Activated CD8-positive, alpha-beta T cell treated with anti-CD3 and anti-CD28 coated beads, Interleukin-2, amount 10 ng/mL, durations not matched to agents 7 days and 5 days (primary cell): ENCODE results near the gene INO80B. TPM values are rescaled to one million over a fixed set of nuclear protein-coding genes. Genes with fewer than 3 reads are reported as not detected.

Experiments
- ATAC-seq: fragments of 150-1000 bp; cut with Tn5 transposase; one replicate; pipeline ENCODE4 v1.10.0; 2021; ENCODE audit warnings: moderate library complexity
- CTCF ChIA-PET: fragments of 350-600 bp; sonication (Branson Sonifier 250); formaldehyde crosslinking; loops from one replicate; lab custom pipeline; 2021; ENCODE audit warnings: antibody characterized with exemption; lab: Charles Lee
- POLR2A ChIA-PET: fragments of 350-600 bp; sonication (Branson Sonifier 250); formaldehyde crosslinking; loops from one replicate; lab custom pipeline; 2021; ENCODE audit warnings: antibody characterized with exemption; lab: Charles Lee
- DNase-seq: peaks from one replicate; pipeline ENCODE4 v3.0.0-alpha.2; 2020
- H3K27ac Mint-ChIP-seq: one replicate; pipeline ENCODE4 v1.8.0; 2021; ENCODE audit warnings: mild to moderate bottlenecking, mixed read lengths
- H3K27me3 Mint-ChIP-seq: one replicate; pipeline ENCODE4 v1.8.0; 2021; ENCODE audit warnings: low read depth, mixed read lengths
- H3K36me3 Mint-ChIP-seq: one replicate; pipeline ENCODE4 v1.8.0; 2021; ENCODE audit warnings: low read depth, mixed read lengths
- H3K4me1 Mint-ChIP-seq: one replicate; pipeline ENCODE4 v1.8.0; 2021; ENCODE audit warnings: low read depth, mixed read lengths
- H3K4me3 Mint-ChIP-seq: one replicate; pipeline ENCODE4 v1.8.0; 2021; ENCODE audit warnings: mild to moderate bottlenecking, mixed read lengths
- H3K9me3 Mint-ChIP-seq: one replicate; pipeline ENCODE4 v1.8.0; 2022; ENCODE audit warnings: mixed read lengths; ENCODE audit not compliant: insufficient read depth
- total RNA-seq, 2 experiments: library from RNA; stranded (reverse); gene quantifications; one replicate each; pipeline ENCODE4 v1.2.3, GENCODE V29; 2021

The INO80B gene
- total RNA-seq, 2 experiments from 2014 or later, result 25.7 to 29.1 TPM

DNA sequence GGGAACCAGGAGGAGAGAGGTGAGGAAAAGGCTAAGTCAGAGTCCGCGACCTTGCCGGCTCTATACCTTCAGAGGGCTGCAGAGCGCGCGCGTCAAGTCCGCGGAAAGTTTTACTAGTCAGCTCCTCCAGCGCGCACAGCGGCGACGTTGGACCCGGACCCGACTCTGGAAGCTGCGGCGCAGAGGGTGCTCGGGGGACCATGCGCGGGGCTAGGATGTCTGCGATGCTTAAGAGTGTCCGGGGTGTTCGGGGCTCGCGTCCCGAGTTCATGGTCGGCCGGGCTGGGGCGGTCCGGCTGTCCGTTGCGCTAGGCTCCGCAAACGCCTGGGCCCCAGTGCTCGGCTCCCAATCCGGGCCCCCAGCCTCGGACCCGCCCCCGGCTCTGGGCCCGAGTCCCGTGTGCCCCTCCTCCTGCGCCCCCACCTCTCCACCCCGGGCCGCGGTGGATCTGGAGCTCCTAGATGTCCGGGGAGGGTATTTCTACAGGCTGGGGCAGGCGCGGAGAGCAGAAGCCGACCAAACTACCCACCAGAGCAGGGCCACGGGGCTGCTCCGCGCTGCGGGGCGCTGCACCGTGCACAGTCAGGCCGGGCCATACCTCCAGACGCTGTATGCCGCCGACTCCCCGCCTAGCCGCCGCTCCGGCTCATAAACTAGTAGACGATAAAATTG, 44.5 kb downstream of the INO80B start, which contains the start of gene LBX2:
LBX2 (minus strand) TSS at position 337 of the 673 bp plus-strand sequence; CDS start at position 271, 66 bp downstream.
- ChIA-PET CTCF (interaction anchor here (0.7 to 6.4 kb wide), 9 partner anchors 8 to 88 kb away, joined by 3 to 28 read pairs (median 5); partner anchors contain the start of genes AUP1, CCDC142, MRPL53 and PCGF1), POLR2A (interaction anchor here (1.0 to 1.5 kb wide), 6 partner anchors 9 to 32 kb away, joined by 3 to 6 read pairs (median 4); partner anchors contain the start of genes AUP1, HTRA2 and MRPL53)
- peak; percentile 34 for ATAC-seq
- Mint-ChIP-seq H3K4me1 (peaks cover 51% of the 10 kb centered on the region), H3K4me3 (peak within 1 kb of the TSS; percentile 80), H3K36me3 (peaks cover 18% of the 10 kb centered on the region), H3K27me3 (peaks cover 41% of the 10 kb centered on the region), H3K27ac (peak within 1 kb of the TSS; percentile 83), H3K9me3 (no peaks in the 10 kb centered on the region)
- DNase-seq, result peak; percentile 47

DNA sequence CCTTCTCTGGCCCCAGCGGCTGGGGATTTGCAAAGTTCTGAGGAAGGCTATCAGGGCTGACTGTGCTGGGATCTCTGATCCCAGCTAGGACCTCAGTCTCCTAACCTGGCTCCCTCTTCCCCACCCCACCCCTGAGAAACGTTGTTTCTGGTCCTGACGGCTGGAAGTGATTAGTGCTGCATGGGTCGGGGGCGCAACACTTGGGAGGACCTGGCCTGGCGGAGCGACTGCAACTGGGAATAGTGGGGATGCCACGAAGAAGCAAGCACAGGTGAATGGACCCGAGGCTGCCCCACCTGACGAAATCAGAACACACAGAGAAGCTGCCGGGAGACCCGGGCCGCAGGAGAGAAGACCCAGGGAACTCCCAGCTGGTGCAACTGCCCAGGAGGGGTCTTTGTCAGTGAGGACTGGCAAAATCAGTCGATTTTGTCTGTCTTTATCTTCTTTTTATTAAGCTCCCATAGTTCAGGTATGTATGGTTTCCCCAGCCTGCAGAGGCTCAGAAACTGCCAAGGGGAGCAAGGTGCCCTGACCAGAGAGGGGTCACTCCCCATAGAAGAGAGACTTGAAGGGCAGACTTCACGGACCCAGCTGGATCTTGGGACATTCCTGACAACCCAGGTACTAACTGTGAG, 45.2 kb downstream of the INO80B start:
- H3K9me3 Mint-ChIP-seq, result no peaks in the 10 kb centered on the region
- H3K4me1 Mint-ChIP-seq, result peaks cover 57% of the 10 kb centered on the region
- ATAC-seq (no peak), DNase-seq (no peak)
- ChIA-PET CTCF (interaction anchor here (1.0 to 6.4 kb wide), 7 partner anchors 16 to 87 kb away, joined by 3 to 28 read pairs (median 5); partner anchors contain the start of genes CCDC142, MRPL53 and TTC31), POLR2A (interaction anchor here (0.6 to 1.5 kb wide), 4 partner anchors 28 to 82 kb away, joined by 3 to 6 read pairs (median 4); partner anchors contain the start of genes AUP1, HTRA2 and MRPL53)
- peaks cover 41% of the 10 kb centered on the region for H3K27me3 Mint-ChIP-seq
- H3K4me3 Mint-ChIP-seq, result no peak overlapping the region
- peaks cover 24% of the 10 kb centered on the region for H3K36me3 Mint-ChIP-seq
- H3K27ac Mint-ChIP-seq, result no peak overlapping the region

DNA sequence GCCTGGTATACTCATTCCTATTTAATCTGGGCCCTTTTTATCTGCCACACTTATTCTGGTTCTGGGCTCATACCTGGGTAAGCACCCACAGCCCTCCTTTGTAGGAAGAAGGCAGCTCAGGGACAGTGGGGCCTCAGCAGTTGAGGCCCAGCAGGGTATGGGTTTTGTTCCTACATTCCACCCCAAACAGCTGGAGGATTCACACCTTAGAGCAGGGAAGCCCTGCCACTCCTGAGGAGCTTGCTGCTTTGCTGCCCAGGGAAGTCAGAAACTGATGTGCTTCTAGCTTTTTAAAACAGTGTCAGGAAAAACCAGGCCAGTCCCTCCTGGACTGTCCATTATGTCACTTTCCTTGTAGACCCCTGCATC, 45.7 kb downstream of the INO80B start:
- H3K9me3 Mint-ChIP-seq, result no peaks in the 10 kb centered on the region
- H3K27ac Mint-ChIP-seq, result no peak overlapping the region
- ChIA-PET CTCF (interaction anchor here (1.0 to 6.4 kb wide), 7 partner anchors 16 to 86 kb away, joined by 3 to 28 read pairs (median 5); partner anchors contain the start of genes CCDC142, MRPL53 and TTC31), POLR2A (interaction anchor here (0.6 to 1.5 kb wide), 5 partner anchors 9 to 82 kb away, joined by 3 to 6 read pairs (median 3); partner anchors contain the start of gene MRPL53)
- H3K4me3 Mint-ChIP-seq, result no peak overlapping the region
- H3K27me3 Mint-ChIP-seq, result peaks cover 41% of the 10 kb centered on the region
- no peak for DNase-seq
- peaks cover 29% of the 10 kb centered on the region for H3K36me3 Mint-ChIP-seq
- ATAC-seq, result no peak
- peaks cover 62% of the 10 kb centered on the region for H3K4me1 Mint-ChIP-seq

DNA sequence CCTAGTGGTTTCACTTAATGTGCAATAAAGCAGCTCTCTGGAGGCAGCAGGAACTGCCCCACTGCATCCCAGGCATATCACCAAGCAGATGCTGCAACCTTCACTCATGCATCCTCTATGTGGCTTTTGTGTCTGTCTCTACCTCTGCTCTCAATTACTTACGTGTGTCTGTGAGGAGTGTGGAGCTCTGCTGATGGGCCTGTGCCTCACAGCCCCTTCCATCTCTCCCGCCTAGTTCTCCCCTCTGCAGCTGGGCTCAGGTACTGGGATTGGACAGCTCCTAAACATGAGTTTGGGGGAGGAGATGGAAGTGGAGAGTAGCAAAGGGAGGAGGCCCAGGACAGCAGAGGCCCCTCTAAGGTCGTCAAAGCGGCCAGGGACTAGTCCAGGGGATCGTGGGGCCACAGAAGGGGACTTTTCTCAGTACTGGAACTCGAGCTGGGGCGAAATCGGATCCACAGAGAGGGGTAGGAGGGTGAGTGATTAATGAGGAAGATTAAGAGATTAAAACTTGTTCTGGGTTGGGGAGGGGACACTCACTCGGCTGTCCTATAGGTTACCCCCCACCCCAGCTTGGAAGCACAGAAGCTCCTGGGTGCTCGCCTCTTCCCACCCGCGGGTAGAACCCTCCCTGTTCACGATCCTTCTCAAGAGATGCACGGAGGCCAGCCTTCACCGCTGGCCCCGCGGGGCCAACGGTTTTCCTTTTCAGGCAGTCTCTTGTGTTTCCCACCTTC, 46.6 kb downstream of the INO80B start:
- no peak for ATAC-seq
- Mint-ChIP-seq H3K4me1 (peaks cover 68% of the 10 kb centered on the region), H3K36me3 (peaks cover 34% of the 10 kb centered on the region), H3K4me3 (peak overlapping the region; percentile 79), H3K27me3 (peaks cover 41% of the 10 kb centered on the region), H3K27ac (no peak overlapping the region), H3K9me3 (no peaks in the 10 kb centered on the region)
- CTCF ChIA-PET, result interaction anchor here (1.3 to 6.4 kb wide), 5 partner anchors 15 to 85 kb away, joined by 3 to 28 read pairs (median 18); partner anchors contain the start of genes CCDC142, MRPL53 and TTC31
- POLR2A ChIA-PET, result interaction anchor here (1.2 to 1.5 kb wide), 2 partner anchors 8 to 30 kb away, joined by 3 to 6 read pairs; no protein-coding TSS in a partner anchor
- DNase-seq, result no peak

DNA sequence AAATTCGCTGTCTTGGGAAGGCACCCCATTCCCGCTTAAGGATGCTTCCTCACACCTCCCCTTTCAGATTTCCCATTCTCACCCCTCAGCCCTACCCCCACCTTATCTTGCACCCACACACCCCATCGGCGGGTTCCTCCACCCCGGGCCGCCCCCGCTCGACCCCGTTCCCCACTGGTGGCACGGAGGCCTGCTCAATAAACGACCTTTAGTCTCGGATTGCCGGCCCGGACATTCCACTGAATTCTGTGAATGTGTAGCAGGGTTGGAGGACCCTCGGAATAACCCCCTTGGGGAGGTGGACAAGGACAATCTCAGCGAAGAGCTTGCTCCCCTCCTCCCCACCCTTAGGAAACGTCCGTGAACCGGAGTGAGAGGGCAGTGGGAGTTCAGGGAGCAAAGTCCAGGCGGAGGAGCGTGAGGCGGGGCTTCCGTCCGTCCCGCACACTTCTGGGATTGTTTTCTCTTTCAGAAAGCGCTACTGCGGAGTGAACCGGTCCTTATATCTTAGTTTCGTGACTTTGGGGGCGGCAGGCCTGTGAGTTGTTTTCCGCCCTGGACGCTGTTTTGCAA, 47.3 kb downstream of the INO80B start:
- CTCF ChIA-PET, result interaction anchor here (3.4 to 6.4 kb wide), 2 partner anchors 29 to 85 kb away, joined by 25 to 28 read pairs; no protein-coding TSS in a partner anchor
- POLR2A ChIA-PET, result no interaction called here
- H3K27me3 Mint-ChIP-seq, result peaks cover 41% of the 10 kb centered on the region
- no peaks in the 10 kb centered on the region for H3K9me3 Mint-ChIP-seq
- H3K4me3 Mint-ChIP-seq, result peak overlapping the region; percentile 79
- ATAC-seq, result no peak
- H3K4me1 Mint-ChIP-seq, result peaks cover 74% of the 10 kb centered on the region
- H3K36me3 Mint-ChIP-seq, result peaks cover 41% of the 10 kb centered on the region
- no peak for DNase-seq
- peak overlapping the region; percentile 69 for H3K27ac Mint-ChIP-seq

DNA sequence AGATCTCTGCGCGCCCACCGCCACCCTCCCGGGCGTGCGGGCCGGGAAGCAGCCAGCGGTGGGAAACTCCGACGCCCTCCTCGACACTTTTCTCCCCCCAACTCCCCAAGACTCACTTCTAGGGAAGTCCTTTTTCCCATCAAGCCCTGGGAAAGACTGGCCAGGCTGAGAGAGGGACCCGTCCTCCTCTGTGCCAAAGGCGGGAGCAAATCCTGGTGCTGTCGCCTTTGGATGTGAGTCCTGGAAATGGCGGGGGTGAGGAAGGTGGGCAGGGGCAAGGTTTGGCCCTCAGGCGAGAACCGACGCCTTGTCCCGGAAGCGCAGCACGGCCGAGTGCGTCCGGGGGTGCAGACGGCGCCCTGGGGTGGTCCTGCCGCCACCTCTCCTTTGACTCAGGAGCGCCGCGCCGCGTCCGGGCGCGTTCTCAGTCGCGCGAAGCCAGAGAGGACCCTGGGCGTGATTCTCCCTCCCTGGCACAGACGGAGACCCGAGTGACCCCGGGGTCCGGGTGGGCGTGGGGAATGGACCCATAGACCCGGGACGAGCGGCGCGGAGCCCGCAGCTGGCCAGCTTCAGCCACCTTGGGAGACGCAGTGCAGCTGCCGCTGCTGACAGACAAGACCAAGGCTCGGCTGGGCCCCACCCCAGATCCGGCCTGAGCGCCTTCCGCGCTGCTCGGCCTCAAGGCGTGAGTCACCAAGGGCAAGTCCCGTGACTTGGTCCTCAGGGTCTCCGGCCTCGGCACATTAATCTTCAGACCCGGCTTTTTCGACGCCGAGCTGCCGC, 48.0 kb downstream of the INO80B start:
- Mint-ChIP-seq H3K4me3 (peak overlapping the region; percentile 79), H3K27ac (peak overlapping the region; percentile 69), H3K4me1 (peaks cover 73% of the 10 kb centered on the region), H3K27me3 (peaks cover 39% of the 10 kb centered on the region), H3K36me3 (peaks cover 43% of the 10 kb centered on the region), H3K9me3 (no peaks in the 10 kb centered on the region)
- DNase-seq, result peak; percentile 69
- ChIA-PET POLR2A (interaction anchor here (0.5 to 1.8 kb wide), 6 partner anchors 10 to 37 kb away, joined by 3 to 6 read pairs (median 4); partner anchors contain the start of gene AUP1), CTCF (interaction anchor here (1.0 to 6.4 kb wide), 9 partner anchors 8 to 86 kb away, joined by 3 to 28 read pairs (median 5); partner anchors contain the start of genes AUP1, CCDC142, DQX1 and HTRA2)
- peak; percentile 29 for ATAC-seq

DNA sequence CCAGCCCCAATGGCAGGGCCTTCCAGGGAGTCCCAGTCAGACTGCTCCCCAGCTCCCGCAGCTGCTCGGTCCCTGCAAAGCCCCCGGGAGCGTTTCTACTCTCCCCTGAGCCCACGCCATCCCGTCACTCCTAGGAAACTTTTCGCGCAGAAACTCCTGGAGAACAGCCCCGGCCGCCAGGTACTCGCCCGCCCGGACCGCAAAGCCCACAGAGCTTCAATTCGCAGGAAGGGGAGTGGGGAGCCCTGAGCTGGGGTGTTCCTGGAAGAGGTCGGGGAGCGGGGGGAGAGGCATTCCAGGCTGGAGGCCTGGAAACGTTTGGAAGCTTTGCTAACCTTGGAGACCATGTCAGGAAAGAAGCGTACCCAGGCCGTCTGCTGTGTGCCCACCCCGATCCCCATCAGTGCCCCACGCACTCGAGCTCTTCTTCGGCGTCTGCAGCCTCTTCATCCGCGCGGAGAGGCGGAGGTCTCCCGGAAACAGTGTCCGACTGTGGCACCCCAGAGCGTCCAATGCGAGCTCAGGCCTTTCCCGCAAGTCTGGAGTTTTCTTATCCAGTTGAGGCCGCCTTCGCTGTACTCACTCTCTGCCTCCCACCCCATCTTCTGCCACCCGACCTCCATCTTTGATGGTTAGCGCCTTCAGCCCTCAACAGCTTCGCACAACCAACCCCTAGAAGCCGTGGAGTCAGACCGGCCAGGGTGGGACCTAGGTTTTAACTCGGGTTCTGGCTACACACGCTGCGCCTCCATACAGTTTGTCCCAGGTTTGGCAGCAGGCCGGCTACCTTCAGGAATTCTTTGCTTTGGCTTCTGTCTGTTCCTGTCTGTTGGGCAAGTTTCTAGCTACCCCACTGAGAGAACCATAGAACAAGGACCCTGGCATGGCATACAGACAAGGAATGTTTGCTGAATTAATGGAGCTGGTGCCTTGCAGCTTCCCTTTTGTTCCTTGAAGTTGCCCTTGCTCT, 48.9 kb downstream of the INO80B start:
- Mint-ChIP-seq H3K36me3 (peaks cover 43% of the 10 kb centered on the region), H3K4me1 (peaks cover 72% of the 10 kb centered on the region), H3K4me3 (peak overlapping the region; percentile 79), H3K9me3 (no peaks in the 10 kb centered on the region), H3K27ac (peak overlapping the region; percentile 69), H3K27me3 (peaks cover 40% of the 10 kb centered on the region)
- no peak for DNase-seq
- ChIA-PET POLR2A (interaction anchor here (0.6 to 1.8 kb wide), 9 partner anchors 9 to 46 kb away, joined by 3 to 6 read pairs (median 3); partner anchors contain the start of genes AUP1 and WBP1), CTCF (interaction anchor here (1.0 to 6.4 kb wide), 10 partner anchors 9 to 85 kb away, joined by 3 to 28 read pairs (median 5); partner anchors contain the start of genes AUP1, CCDC142, DQX1 and HTRA2)
- ATAC-seq, result no peak

DNA sequence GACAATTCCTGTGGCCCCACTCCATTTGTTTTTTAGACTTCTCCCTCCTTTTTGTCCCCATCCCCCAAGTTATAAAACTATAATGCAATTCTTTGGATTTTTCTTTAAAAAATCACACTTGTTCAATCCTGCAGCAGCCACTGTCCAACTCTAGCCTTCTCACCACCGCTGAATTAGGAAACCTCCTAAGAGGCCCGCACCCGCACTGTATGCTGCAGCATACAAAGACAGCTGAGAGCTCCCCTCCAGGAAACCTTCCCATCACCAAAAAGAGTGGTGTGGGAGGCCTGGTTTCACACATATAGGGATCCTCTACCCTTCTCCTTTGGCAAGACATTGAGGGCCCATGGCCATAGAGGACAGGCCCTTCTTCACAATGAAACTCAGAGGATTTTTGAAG, 49.7 kb downstream of the INO80B start:
- H3K4me1 Mint-ChIP-seq, result peaks cover 67% of the 10 kb centered on the region
- H3K4me3 Mint-ChIP-seq, result peak overlapping the region; percentile 4
- H3K36me3 Mint-ChIP-seq, result peaks cover 43% of the 10 kb centered on the region
- no peaks in the 10 kb centered on the region for H3K9me3 Mint-ChIP-seq
- peaks cover 37% of the 10 kb centered on the region for H3K27me3 Mint-ChIP-seq
- no peak overlapping the region for H3K27ac Mint-ChIP-seq
- no peak for ATAC-seq
- POLR2A ChIA-PET, result interaction anchor here (1.0 to 1.8 kb wide), 4 partner anchors 9 to 47 kb away, joined by 3 to 6 read pairs (median 4); partner anchors contain the start of gene WBP1
- CTCF ChIA-PET, result interaction anchor here (1.0 to 6.4 kb wide), 5 partner anchors 10 to 84 kb away, joined by 3 to 28 read pairs (median 6); partner anchors contain the start of genes AUP1 and HTRA2
- no peak for DNase-seq
